Measurements from ENCODE around the gene PLEKHA8.

DNA sequence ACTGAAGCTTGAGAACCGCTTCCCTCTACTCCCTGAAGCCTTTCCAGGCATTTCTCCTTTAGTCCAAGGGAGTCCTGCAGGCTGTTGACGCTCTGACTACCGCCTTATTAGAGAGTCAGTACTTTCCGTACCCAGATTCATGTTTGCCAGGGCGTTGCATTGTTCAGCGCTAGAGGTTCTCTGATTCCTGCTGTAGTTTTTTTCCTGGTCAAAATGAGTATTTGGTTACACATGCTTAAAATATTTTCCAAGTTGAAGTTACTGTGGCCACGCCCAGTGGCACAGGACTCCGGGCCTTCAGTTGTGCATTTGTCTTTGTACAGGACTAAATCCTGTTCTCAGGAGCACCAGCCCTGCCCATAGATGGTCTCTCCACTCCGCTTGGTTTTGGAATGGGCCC lies 114.5 kb downstream of the PLEKHA8 start:
- peak; percentile 30; the same call in 1 of the 2 replicates for TF ChIP-seq TAF1 (IDR thresholded peaks at IDR 0.05; ENCODE audit: low read depth)
- TF ChIP-seq EP300 (IDR thresholded peaks at IDR 0.05; ENCODE audit: borderline replicate concordance): peak; percentile 64; the same call in 1 of the 2 replicates
- TF ChIP-seq TEAD4 (IDR thresholded peaks at IDR 0.05): peak; percentile 77
- TF ChIP-seq CEBPB (IDR thresholded peaks at IDR 0.05): no peak
- TF ChIP-seq EGR1 (IDR thresholded peaks at IDR 0.05): no peak
- TF ChIP-seq REST (IDR thresholded peaks at IDR 0.05; ENCODE audit: low read depth): no peak
- no peak for TF ChIP-seq NFIC (IDR thresholded peaks at IDR 0.05)
- no peak for TF ChIP-seq CREB1 (IDR thresholded peaks at IDR 0.05; ENCODE audit: low read depth)
- no peak for TF ChIP-seq RAD21 (IDR thresholded peaks at IDR 0.05; ENCODE audit: low read depth)
- TF ChIP-seq FOXM1 (IDR thresholded peaks at IDR 0.05; ENCODE audit: borderline replicate concordance, low read depth): peak; percentile 31; the same call in 1 of the 2 replicates
- TF ChIP-seq USF1 (IDR thresholded peaks at IDR 0.05): no peak
- no peak for TF ChIP-seq YY1 (IDR thresholded peaks at IDR 0.05; ENCODE audit: low read depth)

Measured in Ishikawa (cell line).